HCT116 (cell line): ENCODE data around the gene THEMIS. TPM values are rescaled to one million over a fixed set of nuclear protein-coding genes. Genes with fewer than 3 reads are reported as not detected.
A peak's percentile ranks its signal among the peaks of the same experiment; 100 is the strongest.

ENCODE experiments used
- ATAC-seq: fragments of 200-7000 bp; cut with Tn5 transposase; 2 replicates; pipeline ENCODE4 v1.9.1; 2020; ENCODE audit warnings: mild to moderate bottlenecking, moderate library complexity
- BruUV-seq: library from RNA; stranded (reverse); fragments of 400-500 nt; replicated peaks from 2 replicates; lab custom pipeline; 2021; lab: Mats Ljungman, UMichigan
- CTCF ChIA-PET: fragments of 300-600 bp; sonication (Branson Sonifier 250); formaldehyde crosslinking; loops from one replicate; lab custom pipeline; 2021; ENCODE audit warnings: antibody characterized with exemption; lab: Charles Lee
- POLR2A ChIA-PET: fragments of 300-600, 350-600 bp; sonication (Branson Sonifier 250); formaldehyde crosslinking; loops from one replicate; lab custom pipeline; 2021; ENCODE audit warnings: antibody characterized with exemption; lab: Charles Lee
- RAD21 ChIA-PET, 2 experiments: fragments of 300-600 bp; sonication (Branson Sonifier 250); formaldehyde crosslinking; loops; one replicate each; lab custom pipeline; 2023; ENCODE audit warnings: low total read pairs in 2 of 2; ENCODE audit not compliant: uncharacterized antibody in 2 of 2, unreplicated experiment in 2 of 2, low non-redundant PET in 1 of 2; lab: Charles Lee
- DNase-seq: peaks from one replicate; pipeline ENCODE4 v3.0.0-alpha.2; 2010; ENCODE audit warnings: low read depth, low spot score
- H2AFZ ChIP-seq: fragments of 200-600 bp; shearing (Covaris generic), sonication (generic); 2 replicates; pipeline ENCODE4 v1.6.1; 2017; ENCODE audit warnings: low read depth, mixed run types, mixed read lengths, antibody characterized with exemption, low read length; ENCODE audit not compliant: poor library complexity, severe bottlenecking
- H3K27ac ChIP-seq: 2 replicates; pipeline ENCODE4 v1.5.1; 2012; ENCODE audit warnings: low read depth, low read length
- H3K27me3 ChIP-seq: fragments of 200-600 bp; sonication (generic); 2 replicates; pipeline ENCODE4 v1.6.1; 2016; ENCODE audit warnings: mixed run types, low read length, mixed read lengths; ENCODE audit not compliant: insufficient read depth
- H3K36me3 ChIP-seq, 2 experiments: fragments of 200-500 bp in 1 of 2; fragments of 200-600 bp in 1 of 2; sonication (Bioruptor generic) in 1 of 2; sonication (generic) in 1 of 2; 2 replicates each; pipeline versions ENCODE4 v1.5.1 to v1.6.1; 2014 to 2016; ENCODE audit warnings: low read length in 2 of 2, inconsistent platforms in 1 of 2, mixed read lengths in 1 of 2, mixed run types in 1 of 2; ENCODE audit not compliant: insufficient read depth in 2 of 2, control insufficient read depth in 1 of 2
- H3K4me1 ChIP-seq, 2 experiments: fragments of 200-600 bp in 1 of 2; sonication (generic) in 1 of 2; 2 replicates each; pipeline versions ENCODE4 v1.5.1 to v1.6.1; 2012 to 2017; ENCODE audit warnings: low read length in 2 of 2, inconsistent platforms in 1 of 2, mild to moderate bottlenecking in 1 of 2, mixed read lengths in 1 of 2, mixed run types in 1 of 2, moderate library complexity in 1 of 2; ENCODE audit not compliant: insufficient read depth in 2 of 2, control insufficient read depth in 1 of 2
- H3K4me2 ChIP-seq: fragments of 200-600 bp; sonication (generic); 2 replicates; pipeline ENCODE4 v1.6.1; 2017; ENCODE audit warnings: mixed run types, low read length, mixed read lengths
- H3K4me3 ChIP-seq, 2 experiments: fragments of 200-600 bp in 1 of 2; sonication (generic) in 1 of 2; replicated peaks in 1 of 2; 2 replicates each; pipeline ENCODE4 v1.5.1; 2011 to 2016; ENCODE audit warnings: low read length in 2 of 2, control low read depth in 1 of 2, low read depth in 1 of 2, mild to moderate bottlenecking in 1 of 2, mixed read lengths in 1 of 2, mixed run types in 1 of 2
- H3K79me2 ChIP-seq: fragments of 200-600 bp; sonication (generic); 2 replicates; pipeline ENCODE4 v1.6.1; 2017; ENCODE audit warnings: mild to moderate bottlenecking, mixed run types, low read length, moderate library complexity, mixed read lengths; ENCODE audit not compliant: insufficient read depth
- H3K9ac ChIP-seq: fragments of 200-600 bp; sonication (generic); 2 replicates; pipeline ENCODE4 v1.6.1; 2016; ENCODE audit warnings: low read length, mixed read lengths
- H3K9me2 ChIP-seq: fragments of 200-600 bp; sonication (generic), shearing (Covaris generic); 2 replicates; pipeline ENCODE4 v1.6.1; 2017; ENCODE audit warnings: mixed run types, mild to moderate bottlenecking, moderate library complexity; ENCODE audit not compliant: insufficient read depth
- H3K9me3 ChIP-seq, 2 experiments: fragments of 200-500 bp in 1 of 2; fragments of 200-600 bp in 1 of 2; sonication (Bioruptor generic) in 1 of 2; sonication (generic) in 1 of 2; 2 replicates each; pipeline ENCODE4 v1.6.1; 2014 to 2017; ENCODE audit warnings: low read length in 2 of 2, mixed read lengths in 2 of 2, inconsistent platforms in 1 of 2, low read depth in 1 of 2, mild to moderate bottlenecking in 1 of 2, mixed run types in 1 of 2, moderate library complexity in 1 of 2; ENCODE audit not compliant: control insufficient read depth in 1 of 2, insufficient read depth in 1 of 2
- H4K20me1 ChIP-seq: fragments of 200-600 bp; sonication (generic), shearing (Covaris generic); 2 replicates; pipeline ENCODE4 v1.6.1; 2017; ENCODE audit warnings: mixed run types, mild to moderate bottlenecking, moderate library complexity; ENCODE audit not compliant: insufficient read depth
- ATF3 ChIP-seq: IDR thresholded peaks from 2 replicates; pipeline ENCODE4 v1.6.1; 2012
- CBX3 ChIP-seq: IDR thresholded peaks from 2 replicates; pipeline ENCODE4 v1.6.1; 2012; ENCODE audit warnings: low read depth
- EGR1 ChIP-seq: IDR thresholded peaks from 2 replicates; pipeline ENCODE4 v1.6.1; 2012; ENCODE audit warnings: low read depth
- EZH2 ChIP-seq: fragments of 200-600 bp; sonication (generic); IDR thresholded peaks from 2 replicates; pipeline ENCODE4 v1.6.1; 2017; ENCODE audit warnings: antibody characterized with exemption, mixed run types
- FOSL1 ChIP-seq: IDR thresholded peaks from 2 replicates; pipeline ENCODE4 v1.6.1; 2012; ENCODE audit warnings: low read depth
- JUND ChIP-seq: IDR thresholded peaks from 2 replicates; pipeline ENCODE4 v1.6.1; 2012
- MAX ChIP-seq: IDR thresholded peaks from 2 replicates; pipeline ENCODE4 v1.6.1; 2012
- POLR2AphosphoS5 ChIP-seq: IDR thresholded peaks from 2 replicates; pipeline ENCODE4 v1.6.1; 2011; ENCODE audit warnings: mild to moderate bottlenecking, low read depth, low read length, moderate library complexity
- SIN3A ChIP-seq: IDR thresholded peaks from 2 replicates; pipeline ENCODE4 v1.6.1; 2012; ENCODE audit warnings: low read depth
- TCF7L2 ChIP-seq: IDR thresholded peaks from 2 replicates; pipeline ENCODE4 v1.7.0; 2011; ENCODE audit warnings: borderline replicate concordance, inconsistent platforms; ENCODE audit not compliant: insufficient read depth, insufficient read length; ENCODE audit errors: extremely low read depth
- YY1 ChIP-seq: IDR thresholded peaks from 2 replicates; pipeline ENCODE4 v1.6.1; 2011; ENCODE audit warnings: low read length, low read depth, moderate library complexity, mild to moderate bottlenecking; ENCODE audit not compliant: insufficient replicate concordance; ENCODE audit errors: extremely low read depth
- ZFX ChIP-seq: fragments of 450-650 bp; IDR thresholded peaks from 2 replicates; pipeline ENCODE4 v1.6.1; 2017
- intact Hi-C: fragments of 100-400 bp; cut with micrococcal nuclease; formaldehyde crosslinking; loops from 2 replicates; pipeline ENCODE4 v1.10.0; 2022
- total RNA-seq: library from RNA; stranded (reverse); gene quantifications from one replicate; pipeline ENCODE4 v1.2.1, GENCODE V29; 2021; ENCODE audit not compliant: unreplicated experiment
- TF ChIP-seq, protein P1 (sequence below), 3 experiments: fragments of 200-600 bp in 1 of 3; sonication (generic) in 1 of 3; IDR thresholded peaks in 2 of 3; conservative IDR thresholded peaks in 1 of 3; 2 replicates each; pipeline ENCODE4 v1.5.1; 2012 to 2017; ENCODE audit warnings: low read depth in 2 of 3, low read length in 2 of 3, antibody characterized with exemption in 1 of 3, borderline replicate concordance in 1 of 3, control low read depth in 1 of 3, mild to moderate bottlenecking in 1 of 3, mixed read lengths in 1 of 3, mixed run types in 1 of 3, moderate library complexity in 1 of 3; ENCODE audit not compliant: insufficient read depth in 1 of 3

Gene THEMIS
- total RNA-seq, 1 experiment from 2014 or later, result 0.20 TPM

- Histone ChIP-seq H3K36me3 (no peaks in the 10 kb centered on the region), H3K4me3 (no peak overlapping the region), H3K4me1 (no peaks in the 10 kb centered on the region), H3K9ac (no peak overlapping the region), H4K20me1 (no peaks in the 10 kb centered on the region), H3K79me2 (no peaks in the 10 kb centered on the region), H3K4me2 (no peak overlapping the region), H3K9me3 (peaks cover 0 to under 1% of the 10 kb centered on the region in 2 experiments; a peak in 1 of 4 replicates), H2AFZ (peak overlapping the region; percentile 10), H3K27ac (no peak overlapping the region), H3K9me2 (no peaks in the 10 kb centered on the region), H3K27me3 (no peaks in the 10 kb centered on the region)
- ChIA-PET POLR2A (no interaction called here), CTCF (no interaction called here), RAD21 (no interaction called here)
- no peak for TF ChIP-seq JUND
- no peak for TF ChIP-seq POLR2AphosphoS5
- no peak for TF ChIP-seq FOSL1
- TF ChIP-seq EGR1, result no peak
- no peak for TF ChIP-seq TCF7L2
- no peak for TF ChIP-seq YY1
- no peak for TF ChIP-seq MAX
- no peak for TF ChIP-seq ZFX
- no peak for TF ChIP-seq ATF3
- TF ChIP-seq EZH2, result no peak
- TF ChIP-seq SIN3A, result no peak
- TF ChIP-seq, protein P1, sequence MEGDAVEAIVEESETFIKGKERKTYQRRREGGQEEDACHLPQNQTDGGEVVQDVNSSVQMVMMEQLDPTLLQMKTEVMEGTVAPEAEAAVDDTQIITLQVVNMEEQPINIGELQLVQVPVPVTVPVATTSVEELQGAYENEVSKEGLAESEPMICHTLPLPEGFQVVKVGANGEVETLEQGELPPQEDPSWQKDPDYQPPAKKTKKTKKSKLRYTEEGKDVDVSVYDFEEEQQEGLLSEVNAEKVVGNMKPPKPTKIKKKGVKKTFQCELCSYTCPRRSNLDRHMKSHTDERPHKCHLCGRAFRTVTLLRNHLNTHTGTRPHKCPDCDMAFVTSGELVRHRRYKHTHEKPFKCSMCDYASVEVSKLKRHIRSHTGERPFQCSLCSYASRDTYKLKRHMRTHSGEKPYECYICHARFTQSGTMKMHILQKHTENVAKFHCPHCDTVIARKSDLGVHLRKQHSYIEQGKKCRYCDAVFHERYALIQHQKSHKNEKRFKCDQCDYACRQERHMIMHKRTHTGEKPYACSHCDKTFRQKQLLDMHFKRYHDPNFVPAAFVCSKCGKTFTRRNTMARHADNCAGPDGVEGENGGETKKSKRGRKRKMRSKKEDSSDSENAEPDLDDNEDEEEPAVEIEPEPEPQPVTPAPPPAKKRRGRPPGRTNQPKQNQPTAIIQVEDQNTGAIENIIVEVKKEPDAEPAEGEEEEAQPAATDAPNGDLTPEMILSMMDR (IDR thresholded peaks at IDR 0.05 in 2 of 3, conservative IDR thresholded peaks at IDR 0.05 in 1 of 3; ENCODE audit: borderline replicate concordance in 1 of 3, insufficient read depth in 1 of 3, low read depth in 2 of 3, low read length in 2 of 3), result no peak
- TF ChIP-seq CBX3, result no peak
- no TSS peak for BruUV-seq
- intact Hi-C loops, result no loop called here
- no peak for ATAC-seq
- DNase-seq, result no peak
Measured at GRCh38 chr6:127914240-127914639, 13.4 kb upstream of the THEMIS start.
